GM12892 (cell line): ENCODE measurements around the gene MATN1.

Experiments used
- POLR2A ChIP-seq: IDR thresholded peaks from 2 replicates; pipeline ENCODE4 v1.6.1; 2011; ENCODE audit warnings: low read depth, low read length, control low read depth
- POLR2AphosphoS5 ChIP-seq: IDR thresholded peaks from 2 replicates; pipeline ENCODE4 v1.6.1; 2011; ENCODE audit warnings: low read depth, low read length, control low read depth

DNA sequence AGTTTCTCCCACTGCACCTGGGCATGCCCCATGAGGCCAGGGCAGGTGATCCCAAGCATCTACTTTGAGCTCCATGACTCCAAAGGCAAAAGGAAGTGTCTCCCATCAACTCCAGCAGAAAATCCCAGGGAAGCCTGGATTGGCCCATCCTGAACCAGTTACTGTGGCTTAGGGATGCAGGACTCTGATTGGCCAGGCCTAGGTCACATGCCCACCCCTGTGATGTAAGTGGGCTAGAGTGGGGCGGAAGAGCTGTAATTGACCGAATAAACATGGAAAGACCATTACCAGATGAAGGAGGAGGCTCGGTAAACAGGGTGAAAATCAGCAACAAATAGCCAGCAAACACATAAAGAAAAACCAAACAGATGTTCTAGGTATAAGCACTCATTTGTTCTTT, 45.2 kb downstream of the MATN1 start:
- TF ChIP-seq POLR2A: no peak
- TF ChIP-seq POLR2AphosphoS5: no peak
